Stimulated activated CD8-positive, alpha-beta memory T cell treated with anti-CD3 and anti-CD28 coated beads, Interleukin-7, amount 100 ng/mL, for 4 hours (primary cell): ENCODE results near the gene RTN4RL2.

Experiments used
- DNase-seq, 2 donors: peaks; one replicate each; pipeline ENCODE4 v3.0.0-alpha.2; 2020; ENCODE audit warnings: low read depth in 2 of 2

RTN4RL2 gene

DNA sequence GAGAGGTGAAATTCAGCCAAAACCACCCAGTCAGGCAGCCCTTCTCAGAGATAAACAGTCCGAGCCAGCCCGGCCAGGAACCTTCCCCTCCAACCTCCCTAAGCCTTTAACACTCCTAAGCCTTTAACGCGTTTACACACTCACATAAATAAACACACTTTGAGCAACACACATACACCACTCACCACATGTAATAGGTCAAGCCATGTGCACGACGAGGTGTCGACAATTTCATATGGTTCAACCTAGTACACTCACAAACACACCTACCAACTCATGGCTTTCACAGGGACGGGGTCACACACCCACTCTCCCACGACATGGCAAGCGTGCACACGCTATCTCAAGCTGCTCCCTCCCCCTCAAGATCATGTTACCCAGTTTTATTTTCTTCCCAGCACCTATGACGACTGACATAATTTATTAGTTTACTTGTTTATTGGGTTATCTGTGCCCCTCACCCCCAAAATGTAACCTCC lies 39.7 kb downstream of the RTN4RL2 start:
- no peak for DNase-seq

DNA sequence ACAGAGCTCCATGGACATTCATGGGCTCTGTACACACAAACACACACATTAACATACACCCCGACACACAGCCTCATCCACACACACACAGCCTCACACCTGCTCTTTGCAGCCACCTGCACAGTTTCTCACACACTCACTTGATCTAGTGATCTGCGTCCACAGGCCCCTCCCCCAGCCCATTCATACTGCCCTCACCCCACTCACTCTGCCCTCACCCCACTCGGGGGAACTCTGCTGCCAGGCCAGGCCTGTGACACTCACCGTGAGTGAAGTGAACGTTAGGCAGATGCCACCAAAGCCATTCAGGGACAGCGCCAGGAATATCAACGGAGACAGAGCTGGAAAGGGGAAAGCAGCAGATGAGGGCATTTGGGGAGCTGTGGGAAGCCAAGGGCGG lies 40.2 kb downstream of the RTN4RL2 start:
- DNase-seq = no peak

DNA sequence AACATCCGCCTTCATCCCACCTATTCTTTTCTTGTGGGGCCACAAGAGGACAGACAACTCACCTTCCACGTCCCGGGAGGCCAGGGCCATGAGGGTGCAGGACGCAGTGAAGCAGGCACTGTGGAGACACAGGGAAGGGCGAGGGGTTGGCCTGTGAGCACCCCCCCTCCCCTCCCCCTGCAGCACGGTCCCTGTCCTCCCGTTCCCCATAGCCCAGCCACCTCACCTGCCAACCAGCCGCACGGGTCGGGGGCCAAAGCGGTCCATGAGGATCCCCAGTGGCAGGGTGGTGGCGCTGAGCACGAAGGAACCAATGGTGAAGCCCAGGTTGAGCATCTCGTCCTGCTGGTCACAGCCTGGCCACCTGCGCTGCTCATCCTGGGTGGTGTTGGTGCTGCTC lies 40.6 kb downstream of the RTN4RL2 start:
- no peak for DNase-seq

DNA sequence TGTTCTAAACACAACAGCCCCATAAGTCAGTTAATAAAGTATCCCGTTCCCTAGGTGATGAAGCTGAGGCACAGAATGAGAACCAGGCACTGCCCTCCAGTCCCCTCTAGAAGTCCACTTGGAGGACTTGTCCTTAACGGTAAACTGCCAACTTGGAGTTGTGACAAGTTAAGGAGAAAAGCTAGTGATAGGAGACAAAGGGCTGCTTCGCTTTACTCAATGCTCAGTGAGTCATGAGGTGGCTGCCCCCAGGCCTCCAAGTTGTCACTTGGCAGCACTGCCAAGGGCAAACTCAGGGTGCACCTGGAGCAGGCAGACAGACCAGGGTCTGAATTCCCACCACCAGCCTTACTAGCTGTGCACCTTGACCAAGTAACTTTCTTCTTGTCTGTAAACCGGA lies 41.6 kb downstream of the RTN4RL2 start:
- no peak for DNase-seq

DNA sequence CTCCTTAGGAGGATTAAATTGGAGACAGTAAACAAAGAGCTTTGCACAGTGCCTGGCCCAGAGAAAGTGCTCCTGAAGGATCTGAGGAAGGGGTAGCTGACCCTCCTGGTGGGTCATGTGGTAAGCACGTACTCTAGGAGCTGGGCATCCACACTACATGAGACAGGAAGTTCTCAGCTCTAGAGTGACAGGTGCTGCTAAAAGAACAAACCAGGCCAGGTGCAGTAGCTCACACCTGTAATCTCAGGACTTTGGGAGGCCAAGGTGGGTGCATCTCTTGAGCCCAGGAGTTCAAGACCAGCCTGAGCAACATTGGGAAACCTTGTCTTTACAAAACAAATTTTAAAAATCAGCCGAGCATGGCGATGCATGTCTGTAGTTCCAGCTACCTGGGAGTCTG lies 42.0 kb downstream of the RTN4RL2 start:
- no peak for DNase-seq

DNA sequence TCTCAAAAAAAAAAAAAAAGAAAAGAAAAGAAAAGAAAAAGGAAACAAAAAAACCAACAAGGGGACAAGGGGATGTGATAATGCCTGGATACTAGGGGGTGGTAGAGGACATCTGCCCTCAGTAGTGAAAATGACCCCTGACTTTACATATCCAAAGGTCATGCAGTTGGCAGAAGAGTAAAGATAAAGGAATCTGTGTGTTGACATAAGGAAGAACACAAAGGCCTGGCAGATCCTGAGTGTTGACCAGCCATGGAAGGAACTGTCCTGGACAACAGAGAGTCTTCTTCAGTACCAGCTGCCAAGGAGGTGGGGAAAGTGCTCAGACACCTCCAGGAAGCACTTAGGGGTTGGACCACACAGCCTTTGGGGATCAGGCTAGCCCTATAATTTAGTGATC lies 42.5 kb downstream of the RTN4RL2 start:
- no peak for DNase-seq

DNA sequence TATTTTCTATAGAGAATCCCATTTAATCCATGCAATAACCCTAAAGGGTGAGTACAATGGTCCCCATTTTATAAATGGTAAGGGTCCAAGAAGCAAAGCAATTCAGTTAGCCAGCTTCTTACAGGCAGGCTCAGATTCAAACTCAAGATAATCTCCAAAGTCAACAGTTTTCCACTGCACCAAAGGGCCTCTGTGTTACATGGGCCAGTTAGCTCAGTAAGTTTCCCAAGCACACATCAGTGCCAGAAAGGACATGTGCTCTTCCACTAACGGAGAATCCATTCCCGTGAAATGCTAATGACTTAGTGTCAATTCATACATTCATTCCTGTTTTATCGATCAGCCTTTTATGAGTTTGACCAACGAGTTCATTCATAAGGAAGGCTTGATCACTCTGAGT lies 44.2 kb downstream of the RTN4RL2 start:
- no peak for DNase-seq

DNA sequence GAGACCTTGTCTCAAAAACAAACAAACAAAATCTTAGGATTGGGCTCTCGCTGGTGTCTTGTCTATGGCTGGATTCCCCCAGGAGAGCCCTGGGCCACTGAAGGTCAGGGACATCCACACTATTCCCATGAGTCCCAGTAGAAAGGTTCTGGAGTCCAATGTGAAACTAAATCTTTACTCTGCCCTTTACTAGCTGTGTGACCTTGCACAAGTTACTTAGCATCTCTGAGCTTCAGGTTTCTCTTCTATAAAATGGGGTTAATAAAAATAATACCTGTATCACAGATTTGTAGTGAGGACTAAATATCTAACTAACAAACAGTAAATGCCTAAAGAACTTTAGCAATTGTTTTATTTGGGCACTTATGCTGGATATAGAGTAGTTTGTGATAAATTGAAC lies 46.2 kb downstream of the RTN4RL2 start:
- DNase-seq = no peak

DNA sequence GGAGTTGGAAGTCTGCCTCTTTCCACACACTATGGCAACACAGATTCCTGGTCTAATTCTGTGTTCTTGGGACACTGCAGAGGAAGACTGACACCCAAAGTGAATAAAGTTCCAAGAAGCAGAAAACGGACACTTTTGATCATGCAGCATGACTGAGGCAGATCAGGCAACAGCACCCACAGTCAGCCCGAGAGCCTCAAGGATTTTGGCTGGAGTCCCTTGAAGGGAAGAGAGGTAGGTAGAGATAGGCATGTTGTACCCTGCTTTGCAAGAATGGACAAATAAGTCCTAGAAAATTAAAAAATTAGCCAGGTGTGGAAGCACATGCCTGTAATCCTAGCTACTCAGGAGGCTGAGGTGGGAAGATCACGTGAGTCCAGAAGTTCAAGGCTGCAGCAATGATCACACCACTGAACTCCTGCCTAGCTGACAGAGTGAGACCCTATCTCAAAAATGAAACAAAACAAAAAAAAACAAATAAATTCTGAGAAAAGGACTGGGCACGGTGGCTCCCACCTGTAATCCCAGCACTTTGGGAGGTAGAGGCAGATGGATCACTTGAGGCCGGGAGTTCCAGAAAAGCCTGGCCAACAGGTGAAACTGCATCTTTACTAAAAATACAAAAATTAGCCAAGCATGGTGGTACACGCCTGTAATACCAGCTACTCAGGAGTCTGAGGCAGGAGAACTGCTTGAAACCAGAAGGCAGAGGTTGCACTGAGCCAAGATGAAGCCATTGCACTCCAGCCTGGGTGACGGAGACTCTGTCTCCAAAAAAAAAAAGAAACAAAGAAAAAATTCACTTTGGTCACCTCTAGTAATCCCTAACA lies 48.2 kb downstream of the RTN4RL2 start:
- DNase-seq = no peak

DNA sequence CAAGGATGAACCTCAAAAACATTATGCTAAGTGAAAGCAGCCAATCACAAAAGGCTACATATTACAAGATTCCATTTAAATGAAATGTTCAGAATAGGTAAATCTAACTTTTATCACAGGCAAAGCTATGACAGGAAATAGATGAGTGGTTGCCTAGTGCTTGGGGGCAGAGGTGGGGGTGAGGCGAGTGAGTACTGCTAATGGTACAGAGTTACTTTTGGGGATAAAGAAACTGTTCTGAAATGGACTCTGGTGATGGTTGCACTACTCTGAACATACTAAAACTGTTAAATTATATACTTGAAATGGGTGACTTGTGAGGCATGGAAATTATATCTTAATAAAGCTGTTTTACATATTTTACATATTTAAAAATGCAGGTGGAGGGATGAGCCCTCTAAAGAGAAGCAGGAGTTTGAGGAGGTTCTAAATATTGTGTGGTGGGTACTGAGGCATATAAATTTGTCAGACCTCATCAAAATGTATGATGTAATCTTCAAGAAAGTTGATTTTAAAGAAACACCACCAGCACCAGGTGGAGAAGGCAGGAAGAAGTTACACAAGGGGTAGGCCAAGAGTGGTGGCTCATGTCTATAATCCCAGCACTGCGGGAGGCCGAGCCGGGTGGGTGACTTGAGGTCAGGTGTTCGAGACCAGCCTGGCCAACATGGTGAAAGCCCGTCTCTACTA lies 51.6 kb downstream of the RTN4RL2 start:
- DNase-seq = no peak

DNA sequence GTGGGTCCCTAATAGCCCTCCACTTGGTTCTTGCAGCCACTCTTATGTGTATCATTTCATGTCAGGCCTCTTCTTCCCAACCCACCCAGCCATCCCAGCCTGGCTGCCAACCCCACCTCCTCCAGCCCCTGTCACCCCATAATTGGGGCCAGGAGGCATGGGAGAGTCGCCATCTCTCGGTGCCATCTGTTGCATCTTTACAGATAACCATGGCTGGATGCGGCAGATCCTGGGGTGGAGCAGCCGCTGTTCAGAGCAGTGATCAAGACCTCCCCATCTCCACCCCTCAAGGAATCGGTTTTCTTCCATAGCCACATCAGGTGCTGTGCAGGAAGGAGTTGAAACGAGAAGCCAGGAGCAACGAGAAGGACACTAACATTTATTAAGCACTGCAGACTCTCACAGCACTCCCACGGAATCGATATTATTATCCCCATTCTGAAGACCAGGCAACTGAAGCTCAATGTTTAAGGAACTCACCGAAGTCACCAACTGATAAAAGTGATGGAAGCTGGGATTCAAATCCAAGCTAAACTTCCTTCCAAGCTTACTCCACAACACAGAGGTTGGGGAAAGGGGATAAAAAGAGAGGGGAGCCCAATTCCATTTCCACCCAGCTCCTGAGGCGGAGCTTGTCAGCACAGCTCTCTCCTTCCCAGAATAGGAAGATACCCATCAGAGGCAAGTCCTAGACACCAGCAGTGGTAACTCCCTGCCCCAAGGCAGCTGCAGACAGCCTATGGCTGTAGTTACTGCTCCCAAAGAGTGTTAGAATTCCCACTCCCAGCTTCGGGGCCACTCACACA lies 52.5 kb downstream of the RTN4RL2 start:
- DNase-seq = no peak

DNA sequence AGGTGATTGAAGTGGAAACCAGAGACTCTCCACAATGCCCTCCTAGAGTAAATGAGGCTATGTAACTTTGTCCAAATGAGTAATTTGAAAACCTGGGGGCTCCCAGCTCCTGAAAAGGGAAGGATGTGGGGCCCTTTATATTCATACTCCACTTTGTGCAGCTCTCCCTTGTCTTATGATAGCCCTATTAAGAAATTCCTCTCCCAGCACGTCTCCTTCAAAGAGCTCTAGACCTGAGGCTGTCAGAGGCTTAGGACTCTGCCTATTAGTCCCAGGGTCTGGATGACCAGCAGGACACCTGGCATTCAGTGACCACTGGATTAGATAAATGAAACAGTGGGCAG lies 53.1 kb downstream of the RTN4RL2 start:
- DNase-seq = no peak

DNA sequence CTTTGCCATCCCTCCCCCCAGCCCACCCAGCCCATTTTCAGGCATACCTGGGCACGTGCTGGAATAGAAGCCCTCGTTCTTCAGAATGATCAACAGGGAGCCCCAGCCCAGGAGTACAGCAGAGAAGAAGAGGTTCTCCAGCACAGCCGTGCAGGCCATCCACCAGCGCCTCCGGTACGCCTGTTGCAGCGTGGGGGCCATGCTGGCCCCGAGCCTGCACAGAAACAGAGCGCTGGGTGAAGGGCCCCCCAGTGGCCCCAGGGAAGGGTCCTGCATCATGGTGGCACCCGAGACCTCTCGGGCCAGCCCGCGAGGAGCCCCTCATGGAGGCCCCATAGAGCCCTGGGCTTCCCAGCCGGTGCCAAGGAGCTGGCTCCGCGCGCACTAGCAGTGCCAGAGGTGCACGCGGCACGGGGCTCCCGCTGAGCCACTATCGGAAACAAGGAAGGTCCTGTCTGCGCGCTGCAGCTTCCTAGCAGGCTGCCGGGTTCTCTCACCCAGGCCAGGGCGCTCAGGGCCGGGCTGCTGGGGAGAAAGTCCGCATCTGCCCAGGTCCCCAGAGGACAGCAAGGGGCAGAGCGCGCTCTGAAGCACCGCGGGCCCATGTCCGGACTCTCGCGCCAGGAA lies 53.7 kb downstream of the RTN4RL2 start:
- peak in 1 of 2 donors; percentile 14 for DNase-seq

DNA sequence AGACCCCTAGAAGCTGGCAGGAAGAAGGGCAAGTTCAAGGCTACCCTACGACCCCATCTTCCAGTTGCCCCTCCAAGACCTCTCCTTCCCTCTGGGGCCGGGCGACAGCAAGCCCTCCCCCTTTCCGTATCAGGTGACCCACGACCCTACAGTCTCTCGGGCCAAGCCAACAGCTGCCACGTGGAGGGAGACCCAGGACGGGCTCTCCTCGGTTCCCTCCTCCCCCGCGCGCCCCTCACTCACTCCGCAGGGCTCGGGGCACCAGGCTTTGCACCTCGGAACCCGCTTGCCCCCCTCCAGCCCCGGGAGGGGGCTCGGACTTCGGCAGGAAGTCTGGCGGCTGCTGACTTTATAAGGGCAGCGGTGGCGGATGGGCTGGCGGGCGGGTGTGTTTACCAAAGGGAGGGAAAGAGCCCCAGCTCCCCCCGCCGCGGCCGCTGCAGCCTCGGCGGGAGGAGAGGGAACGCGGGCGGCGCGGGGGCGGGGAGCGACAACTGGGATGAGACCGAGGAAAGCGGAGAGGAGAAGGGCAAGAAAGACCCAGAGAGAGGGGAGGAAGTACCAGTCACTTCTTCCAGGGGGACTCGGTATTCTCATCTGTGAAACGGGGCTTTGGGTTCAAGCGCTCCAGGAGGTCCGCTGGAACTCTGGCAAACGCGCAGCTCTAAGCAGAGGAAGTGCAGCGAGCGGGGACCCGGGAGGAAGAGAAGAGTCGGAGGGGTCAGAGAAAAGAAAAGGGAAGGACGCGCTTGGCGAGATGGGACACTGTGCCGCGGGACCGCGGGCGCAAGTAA lies 54.4 kb downstream of the RTN4RL2 start:
- DNase-seq = peak in 1 of 2 donors; percentile 46

DNA sequence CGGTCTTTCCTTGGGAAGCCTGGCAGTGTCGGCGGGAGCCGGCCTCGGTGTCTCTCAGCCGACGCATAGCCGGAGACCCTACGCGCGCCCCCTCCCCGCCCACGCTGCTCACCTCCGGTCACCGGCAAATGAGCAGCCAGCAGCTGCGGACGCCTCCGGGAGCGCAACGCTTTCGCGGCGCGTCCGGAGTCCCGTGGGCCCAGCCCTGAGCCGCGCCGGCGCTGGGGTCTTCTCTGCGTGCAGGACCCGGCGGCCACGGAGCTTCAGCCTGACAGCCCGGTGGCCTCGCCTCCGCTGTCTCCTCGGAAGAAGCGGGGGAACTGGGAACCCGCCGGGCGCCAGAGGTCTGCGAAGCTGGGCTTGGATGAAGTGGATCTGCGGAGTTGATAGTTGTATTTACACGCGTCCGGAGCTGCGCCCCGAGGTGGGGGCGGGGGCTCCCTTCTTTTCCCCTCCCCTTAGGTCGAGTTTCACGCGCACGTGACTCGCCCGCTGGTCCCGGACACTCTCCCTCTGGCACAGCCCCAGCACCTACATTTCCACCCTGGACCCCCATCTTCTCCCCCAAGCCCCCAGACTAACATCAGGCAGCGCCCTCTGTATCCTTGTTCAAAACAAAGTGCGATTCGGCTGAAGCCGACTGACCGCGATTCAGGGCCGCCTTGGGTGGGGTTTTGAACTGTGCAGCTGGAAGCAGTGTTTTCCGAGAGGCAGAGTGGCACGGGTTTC lies 55.2 kb downstream of the RTN4RL2 start, which contains the start of gene SLC43A1:
Gene SLC43A1 (minus strand): TSS at position 371 of the 729 bp plus-strand sequence. CDS start 1,591 bp downstream, outside the sequence.
- DNase-seq = peak in 1 of 2 donors; percentile 15

DNA sequence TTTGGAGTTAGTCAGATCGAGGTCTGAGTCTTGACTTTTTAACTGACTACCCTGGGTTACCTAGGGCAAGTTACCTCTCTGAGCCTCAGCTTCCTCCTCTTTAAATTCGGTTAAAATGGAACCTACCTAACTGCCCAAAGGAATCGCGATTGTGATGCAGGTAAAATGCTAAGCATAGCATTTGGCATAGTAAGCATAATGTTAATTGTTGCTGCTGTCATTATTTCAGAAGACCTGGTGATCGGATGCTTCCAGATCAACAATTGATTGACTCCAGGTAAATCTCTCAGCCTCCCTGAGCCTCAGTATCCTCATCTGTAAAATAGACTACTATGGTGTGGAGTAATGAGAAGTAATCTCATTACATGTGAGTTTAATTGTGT lies 55.7 kb downstream of the RTN4RL2 start:
- no peak for DNase-seq

DNA sequence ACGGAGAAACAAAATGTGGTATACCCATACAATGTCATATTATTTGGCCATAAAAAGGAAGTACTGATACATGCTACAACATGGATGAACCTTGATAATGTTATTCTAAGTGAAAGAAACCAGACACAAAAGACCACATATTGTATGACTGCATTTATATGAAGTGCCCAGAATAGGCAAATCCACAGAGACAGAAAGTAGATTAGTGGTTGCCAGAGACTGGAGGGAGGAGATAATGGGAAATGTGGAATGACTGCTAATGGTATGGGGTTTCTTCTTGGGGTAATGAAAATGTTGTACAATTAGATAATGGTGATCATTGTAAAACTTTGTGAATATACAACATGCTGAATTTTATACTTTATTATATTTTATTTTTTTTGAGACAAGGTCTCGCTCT lies 60.8 kb downstream of the RTN4RL2 start:
- DNase-seq = no peak

DNA sequence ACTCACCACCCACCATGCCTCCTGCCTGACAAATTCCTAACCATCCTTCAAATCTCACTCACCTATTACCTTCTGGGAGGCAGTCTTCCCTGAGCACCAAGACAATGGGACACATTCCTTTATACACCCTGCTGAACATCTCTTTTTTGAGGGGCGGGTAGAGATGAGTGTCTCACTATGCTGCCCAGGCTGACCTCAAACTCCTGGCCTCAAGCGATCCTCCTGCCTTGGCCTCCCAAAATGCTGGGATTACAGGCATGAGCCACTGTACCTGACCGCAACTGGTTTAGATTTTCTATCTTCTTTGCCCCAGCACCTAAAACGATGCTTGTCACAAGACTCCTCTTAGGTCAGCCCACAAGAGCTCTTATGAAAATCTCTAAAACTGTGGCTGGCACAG lies 63.1 kb downstream of the RTN4RL2 start:
- DNase-seq = no peak
